Measurements from ENCODE around the gene SLC35E3.

The SLC35E3 gene

DNA sequence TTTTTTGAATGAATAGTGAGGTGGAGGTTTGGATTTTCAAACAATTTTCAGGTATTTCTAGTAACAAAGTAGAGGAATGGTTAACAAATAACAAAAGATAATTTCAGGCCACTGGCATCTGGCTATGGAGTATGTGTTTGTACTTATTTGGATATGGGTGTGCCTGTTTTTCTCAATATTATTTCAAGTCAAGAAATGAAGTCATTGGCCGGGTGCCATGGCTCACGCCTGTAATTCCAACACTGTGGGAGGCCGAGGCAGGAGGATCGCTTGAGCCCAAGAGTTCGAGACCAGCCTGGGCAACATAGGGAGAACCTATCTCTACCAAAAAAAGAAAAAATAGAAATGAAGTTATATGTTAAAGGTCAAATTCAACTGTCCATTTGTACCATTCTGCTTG lies 13.9 kb downstream of the SLC35E3 start:
- no peak overlapping the region for H2AFZ ChIP-seq (ENCODE audit: low read length)
- no peaks in the 10 kb centered on the region for H3K36me3 ChIP-seq (replicated peaks; ENCODE audit: insufficient read depth, low read length)
- no peaks in the 10 kb centered on the region for H3K9me3 ChIP-seq (replicated peaks; ENCODE audit: insufficient read depth, low read length)
- no peaks in the 10 kb centered on the region for H3K27me3 ChIP-seq (replicated peaks; ENCODE audit: insufficient read depth, low read length)
- TF ChIP-seq, protein P1, sequence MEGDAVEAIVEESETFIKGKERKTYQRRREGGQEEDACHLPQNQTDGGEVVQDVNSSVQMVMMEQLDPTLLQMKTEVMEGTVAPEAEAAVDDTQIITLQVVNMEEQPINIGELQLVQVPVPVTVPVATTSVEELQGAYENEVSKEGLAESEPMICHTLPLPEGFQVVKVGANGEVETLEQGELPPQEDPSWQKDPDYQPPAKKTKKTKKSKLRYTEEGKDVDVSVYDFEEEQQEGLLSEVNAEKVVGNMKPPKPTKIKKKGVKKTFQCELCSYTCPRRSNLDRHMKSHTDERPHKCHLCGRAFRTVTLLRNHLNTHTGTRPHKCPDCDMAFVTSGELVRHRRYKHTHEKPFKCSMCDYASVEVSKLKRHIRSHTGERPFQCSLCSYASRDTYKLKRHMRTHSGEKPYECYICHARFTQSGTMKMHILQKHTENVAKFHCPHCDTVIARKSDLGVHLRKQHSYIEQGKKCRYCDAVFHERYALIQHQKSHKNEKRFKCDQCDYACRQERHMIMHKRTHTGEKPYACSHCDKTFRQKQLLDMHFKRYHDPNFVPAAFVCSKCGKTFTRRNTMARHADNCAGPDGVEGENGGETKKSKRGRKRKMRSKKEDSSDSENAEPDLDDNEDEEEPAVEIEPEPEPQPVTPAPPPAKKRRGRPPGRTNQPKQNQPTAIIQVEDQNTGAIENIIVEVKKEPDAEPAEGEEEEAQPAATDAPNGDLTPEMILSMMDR (IDR thresholded peaks at IDR 0.05; ENCODE audit: low read length) = no peak
- no peak for TF ChIP-seq EZH2phosphoT487 (IDR thresholded peaks at IDR 0.05; ENCODE audit: low read length)
- TF ChIP-seq EZH2 (optimal IDR thresholded peaks at IDR 0.05; ENCODE audit: low read depth, low read length) = no peak
- DNase-seq = no peak
- H3K79me2 ChIP-seq (ENCODE audit: low read length) = no peaks in the 10 kb centered on the region
- no peak overlapping the region for H3K4me2 ChIP-seq (ENCODE audit: low read depth, low read length)
- no peaks in the 10 kb centered on the region for H3K4me1 ChIP-seq (ENCODE audit: low read length)
- no peaks in the 10 kb centered on the region for H3F3A ChIP-seq (ENCODE audit: insufficient read depth, low read length)
- H3K4me3 ChIP-seq (ENCODE audit: low read length) = no peak overlapping the region
- no peak overlapping the region for H3K9ac ChIP-seq (ENCODE audit: low read length)
- H3K27ac ChIP-seq (ENCODE audit: low read length) = no peak overlapping the region
- no peaks in the 10 kb centered on the region for H3K9me2 ChIP-seq (replicated peaks; ENCODE audit: insufficient read depth, low read length)
- H4K20me1 ChIP-seq (ENCODE audit: insufficient read depth, low read length) = no peaks in the 10 kb centered on the region

DNA sequence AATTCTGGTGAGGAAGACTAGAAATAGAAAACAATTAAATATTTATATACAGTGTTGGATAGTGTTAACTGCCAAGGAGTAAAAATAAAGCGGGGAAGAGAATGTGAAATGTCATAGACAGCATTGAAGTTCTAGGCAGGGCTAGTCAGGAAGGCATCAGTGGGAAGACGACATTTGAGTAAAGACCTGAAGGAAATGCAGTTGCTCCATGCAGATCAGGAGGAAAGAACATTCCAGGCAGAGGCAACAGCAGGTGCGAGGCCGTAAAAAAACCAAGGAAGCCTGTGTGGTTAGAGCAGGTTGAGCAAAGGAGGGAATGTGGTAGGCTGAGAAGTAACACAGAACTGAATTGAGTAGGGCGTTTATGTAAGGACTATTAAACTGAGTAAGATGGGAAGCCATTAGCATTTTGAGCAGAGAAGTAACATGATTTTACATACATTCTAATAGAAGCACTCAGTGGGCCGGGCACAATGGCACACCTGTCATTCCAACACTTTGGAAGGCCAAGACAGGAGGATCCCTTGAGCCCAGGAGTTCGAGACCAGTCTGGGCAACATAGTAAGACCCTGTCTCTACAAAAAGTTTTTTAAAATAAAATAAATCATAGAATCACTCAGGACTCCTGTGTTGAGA lies 14.9 kb downstream of the SLC35E3 start:
- Histone ChIP-seq H3K9me3 (replicated peaks; ENCODE audit: insufficient read depth, low read length) (no peaks in the 10 kb centered on the region), H3K4me1 (ENCODE audit: low read length) (no peaks in the 10 kb centered on the region), H2AFZ (ENCODE audit: low read length) (no peak overlapping the region), H3K27ac (ENCODE audit: low read length) (no peak overlapping the region), H3K36me3 (replicated peaks; ENCODE audit: insufficient read depth, low read length) (no peaks in the 10 kb centered on the region), H3F3A (ENCODE audit: insufficient read depth, low read length) (no peaks in the 10 kb centered on the region), H3K79me2 (ENCODE audit: low read length) (no peaks in the 10 kb centered on the region), H3K9ac (ENCODE audit: low read length) (no peak overlapping the region), H3K4me3 (ENCODE audit: low read length) (no peak overlapping the region), H3K4me2 (ENCODE audit: low read depth, low read length) (no peak overlapping the region), H3K27me3 (replicated peaks; ENCODE audit: insufficient read depth, low read length) (no peaks in the 10 kb centered on the region), H4K20me1 (ENCODE audit: insufficient read depth, low read length) (no peaks in the 10 kb centered on the region), H3K9me2 (replicated peaks; ENCODE audit: insufficient read depth, low read length) (no peaks in the 10 kb centered on the region)
- TF ChIP-seq EZH2phosphoT487 (IDR thresholded peaks at IDR 0.05; ENCODE audit: low read length) = no peak
- TF ChIP-seq EZH2 (optimal IDR thresholded peaks at IDR 0.05; ENCODE audit: low read depth, low read length) = no peak
- TF ChIP-seq, protein P1 (IDR thresholded peaks at IDR 0.05; ENCODE audit: low read length) = no peak
- DNase-seq = no peak

DNA sequence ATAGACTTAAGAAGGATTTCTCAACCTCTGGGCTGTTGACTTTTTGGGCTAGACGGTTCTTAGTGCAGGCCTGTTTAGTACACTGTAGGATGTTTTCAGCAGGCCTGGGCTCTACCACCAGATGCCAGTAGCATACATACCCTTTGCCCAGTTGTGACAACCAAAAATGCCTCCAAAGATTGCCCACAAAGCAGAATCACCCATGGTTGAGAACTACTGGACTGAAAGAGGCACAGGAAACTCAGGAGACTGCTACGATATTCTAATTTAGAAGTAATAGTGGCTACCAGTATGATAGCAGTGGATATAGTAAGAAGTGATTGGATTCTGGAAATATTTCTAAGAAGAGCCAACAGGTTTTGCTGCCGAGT lies 15.5 kb downstream of the SLC35E3 start:
- H3K4me3 ChIP-seq (ENCODE audit: low read length) = no peak overlapping the region
- no peaks in the 10 kb centered on the region for H3K9me3 ChIP-seq (replicated peaks; ENCODE audit: insufficient read depth, low read length)
- H4K20me1 ChIP-seq (ENCODE audit: insufficient read depth, low read length) = no peaks in the 10 kb centered on the region
- H3K9me2 ChIP-seq (replicated peaks; ENCODE audit: insufficient read depth, low read length) = no peaks in the 10 kb centered on the region
- H3K79me2 ChIP-seq (ENCODE audit: low read length) = no peaks in the 10 kb centered on the region
- no peak overlapping the region for H3K9ac ChIP-seq (ENCODE audit: low read length)
- H3K4me1 ChIP-seq (ENCODE audit: low read length) = no peaks in the 10 kb centered on the region
- H3K4me2 ChIP-seq (ENCODE audit: low read depth, low read length) = no peak overlapping the region
- TF ChIP-seq, protein P1 (IDR thresholded peaks at IDR 0.05; ENCODE audit: low read length) = no peak
- TF ChIP-seq EZH2 (optimal IDR thresholded peaks at IDR 0.05; ENCODE audit: low read depth, low read length) = no peak
- no peak for TF ChIP-seq EZH2phosphoT487 (IDR thresholded peaks at IDR 0.05; ENCODE audit: low read length)
- no peaks in the 10 kb centered on the region for H3F3A ChIP-seq (ENCODE audit: insufficient read depth, low read length)
- no peaks in the 10 kb centered on the region for H3K27me3 ChIP-seq (replicated peaks; ENCODE audit: insufficient read depth, low read length)
- no peak for DNase-seq
- no peak overlapping the region for H3K27ac ChIP-seq (ENCODE audit: low read length)
- H2AFZ ChIP-seq (ENCODE audit: low read length) = no peak overlapping the region
- H3K36me3 ChIP-seq (replicated peaks; ENCODE audit: insufficient read depth, low read length) = no peaks in the 10 kb centered on the region

Measured in MM.1S (cell line).